H1 (cell line): ENCODE data around the gene ABCC11. TPM values are rescaled to one million over a fixed set of nuclear protein-coding genes. Genes with fewer than 3 reads are reported as not detected.

Experiments
- CBX8 ChIP-seq: fragments of 300-800, 300-1000 bp; sonication (generic); IDR thresholded peaks from 2 replicates; pipeline ENCODE4 v1.7.1; 2016; ENCODE audit warnings: low read depth, low read length, borderline replicate concordance
- HDAC2 ChIP-seq, 2 experiments: fragments of 300-600 bp in 1 of 2; sonication (generic) in 1 of 2; IDR thresholded peaks; 2 replicates each; pipeline ENCODE4 v1.6.1; 2011 to 2012; ENCODE audit warnings: low read depth in 2 of 2, low read length in 2 of 2, mild to moderate bottlenecking in 2 of 2, moderate library complexity in 2 of 2, borderline replicate concordance in 1 of 2, inconsistent platforms in 1 of 2
- MAFK ChIP-seq: IDR thresholded peaks from 2 replicates; pipeline ENCODE4 v1.6.1; 2012; ENCODE audit warnings: low read depth, mild to moderate bottlenecking, improper control_type of control experiment, low read length
- RFX5 ChIP-seq: IDR thresholded peaks from 2 replicates; pipeline ENCODE4 v1.6.1; 2011; ENCODE audit warnings: low read depth, low read length, improper control_type of control experiment, borderline replicate concordance
- SIX5 ChIP-seq: IDR thresholded peaks from 2 replicates; pipeline ENCODE4 v1.6.1; 2011; ENCODE audit warnings: mild to moderate bottlenecking, low read depth, low read length
- SP2 ChIP-seq: IDR thresholded peaks from 2 replicates; pipeline ENCODE4 v1.6.1; 2012; ENCODE audit warnings: mild to moderate bottlenecking, low read length, inconsistent platforms
- polyA plus RNA-seq, 7 experiments: library from polyadenylated mRNA; depleted of rRNA in 3 of 7; stranded (reverse) in 5 of 7; unstranded in 2 of 7; fragments of >200 nt in 5 of 7; fragments of 200-250 nt in 2 of 7; gene quantifications; 1 replicate in 5 of 7; 2 replicates in 1 of 7; 4 replicates in 1 of 7; pipeline versions ENCODE4 v1.2.1 to v1.2.3, GENCODE V29; 2011 to 2013; ENCODE audit warnings: missing spikeins in 2 of 7, mixed read lengths in 2 of 7
- total RNA-seq: library from RNA; stranded (reverse); fragmentation: NEBNext Ultra II Directional; extraction: Animal tissue kit (Norgen Biotek cat#: 25700); gene quantifications from 2 replicates; pipeline ENCODE4 v1.2.1, GENCODE V29; 2021

The ABCC11 gene
- total and polyA plus RNA-seq, 2 of the 8 experiments (the other 6 are each of a cell fraction or from before 2014, with no cell fraction given): 0.06 TPM; not detected in 1

GRCh38 chr16:48284772-48285409 is 37.6 kb upstream of the ABCC11 start (continued):
- TF ChIP-seq SP2 (no peak), HDAC2 (IDR thresholded peaks at IDR 0.05; ENCODE audit: borderline replicate concordance in 1 of 2, low read depth in 2 of 2, low read length in 2 of 2) (no peak), CBX8 (no peak), RFX5 (no peak), SIX5 (no peak), MAFK (no peak)
